Type B pancreatic cell (in vitro differentiated cells): ENCODE measurements around the gene RNF150. TPM values are rescaled to one million over a fixed set of nuclear protein-coding genes. Genes with fewer than 3 reads are reported as not detected.

ENCODE experiments used
- DNase-seq: peaks from one replicate; pipeline ENCODE4 v3.0.0; 2021; ENCODE audit warnings: mixed read lengths; ENCODE audit not compliant: unreplicated experiment; ENCODE audit errors: extremely low spot score
- H3K27ac Mint-ChIP-seq: 2 replicates; pipeline ENCODE4 v1.8.0; 2021; ENCODE audit warnings: mild to moderate bottlenecking, mixed read lengths
- H3K27me3 Mint-ChIP-seq: 2 replicates; pipeline ENCODE4 v1.8.0; 2021; ENCODE audit warnings: mixed read lengths
- H3K36me3 Mint-ChIP-seq: 2 replicates; pipeline ENCODE4 v1.8.0; 2021; ENCODE audit warnings: mixed read lengths
- H3K4me1 Mint-ChIP-seq: one replicate; pipeline ENCODE4 v1.8.0; 2021; ENCODE audit warnings: mixed read lengths; ENCODE audit not compliant: unreplicated experiment
- H3K4me3 Mint-ChIP-seq: 2 replicates; pipeline ENCODE4 v1.8.0; 2021; ENCODE audit warnings: mild to moderate bottlenecking, mixed read lengths
- H3K9me3 Mint-ChIP-seq: 2 replicates; pipeline ENCODE4 v1.8.0; 2021; ENCODE audit warnings: mixed read lengths
- long read RNA-seq: library from polyadenylated mRNA; unstranded; transcript quantifications from one replicate; pipeline ENCODE4 v2.0.0, GENCODE V29; 2020
- total RNA-seq: library from RNA; stranded (reverse); gene quantifications from 2 replicates; pipeline ENCODE4 v1.2.1, GENCODE V29; 2021; ENCODE audit warnings: low replicate concordance
- TF ChIP-seq, protein P1 (sequence below): fragments of 200-600 bp; sonication (generic); conservative IDR thresholded peaks from 2 replicates; pipeline ENCODE4 v1.5.0; 2021; ENCODE audit warnings: antibody characterized with exemption, mild to moderate bottlenecking

The RNF150 gene
- 7.3 and 34.0 TPM in 2 replicates for total RNA-seq
- long read RNA-seq, partial matches to known transcripts: 2 of 4 reads
- long read RNA-seq, other reads (novel, unspliced or antisense): 2 of 4 reads

DNA sequence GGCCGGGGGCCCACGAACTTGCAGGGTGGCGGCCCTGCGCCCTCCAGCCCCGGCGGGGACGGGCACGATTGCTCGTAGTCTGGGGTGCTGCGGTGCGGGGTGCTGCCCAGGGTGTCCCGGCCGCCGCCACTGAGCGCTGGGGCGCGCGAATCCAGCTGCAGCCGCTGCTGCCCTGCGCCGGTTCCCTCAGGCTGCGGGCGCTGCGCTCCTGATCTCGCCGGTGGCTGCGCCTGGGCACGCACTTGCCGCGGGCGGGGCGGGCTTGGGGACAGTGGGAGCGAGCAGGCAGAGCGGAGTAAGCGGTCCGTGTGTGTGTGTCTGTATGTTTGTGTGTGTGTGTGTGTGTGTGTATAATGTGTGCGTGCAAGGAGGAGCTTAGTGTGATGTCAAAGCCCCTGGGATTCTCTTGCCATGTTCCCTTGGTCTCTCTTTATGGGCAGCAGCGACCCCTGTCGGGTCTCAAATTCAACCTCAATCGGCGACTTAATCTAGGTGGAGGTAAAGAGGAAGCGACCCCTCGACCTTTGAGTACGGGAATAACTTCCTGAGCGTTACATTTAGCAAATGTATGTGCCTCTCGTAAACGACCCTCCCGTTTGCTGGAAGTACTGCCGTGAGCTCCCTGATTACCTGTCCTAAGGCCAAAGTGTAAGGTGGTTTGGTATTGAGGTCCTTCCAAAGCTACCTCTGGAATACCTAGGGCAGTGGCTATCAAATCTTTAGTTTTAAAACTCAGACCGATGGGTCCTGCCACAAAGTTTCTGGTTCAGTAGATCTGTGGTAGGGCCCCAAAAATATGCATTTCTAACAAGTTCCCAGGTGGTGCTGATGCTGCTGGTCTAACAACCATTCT, at the start of gene RNF150:
TSS of gene RNF150 (minus strand) at position 324 of the 853 bp plus-strand sequence.
- no peaks in the 10 kb centered on the region for H3K9me3 Mint-ChIP-seq
- TF ChIP-seq, protein P1, sequence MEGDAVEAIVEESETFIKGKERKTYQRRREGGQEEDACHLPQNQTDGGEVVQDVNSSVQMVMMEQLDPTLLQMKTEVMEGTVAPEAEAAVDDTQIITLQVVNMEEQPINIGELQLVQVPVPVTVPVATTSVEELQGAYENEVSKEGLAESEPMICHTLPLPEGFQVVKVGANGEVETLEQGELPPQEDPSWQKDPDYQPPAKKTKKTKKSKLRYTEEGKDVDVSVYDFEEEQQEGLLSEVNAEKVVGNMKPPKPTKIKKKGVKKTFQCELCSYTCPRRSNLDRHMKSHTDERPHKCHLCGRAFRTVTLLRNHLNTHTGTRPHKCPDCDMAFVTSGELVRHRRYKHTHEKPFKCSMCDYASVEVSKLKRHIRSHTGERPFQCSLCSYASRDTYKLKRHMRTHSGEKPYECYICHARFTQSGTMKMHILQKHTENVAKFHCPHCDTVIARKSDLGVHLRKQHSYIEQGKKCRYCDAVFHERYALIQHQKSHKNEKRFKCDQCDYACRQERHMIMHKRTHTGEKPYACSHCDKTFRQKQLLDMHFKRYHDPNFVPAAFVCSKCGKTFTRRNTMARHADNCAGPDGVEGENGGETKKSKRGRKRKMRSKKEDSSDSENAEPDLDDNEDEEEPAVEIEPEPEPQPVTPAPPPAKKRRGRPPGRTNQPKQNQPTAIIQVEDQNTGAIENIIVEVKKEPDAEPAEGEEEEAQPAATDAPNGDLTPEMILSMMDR: peak; percentile 84
- H3K36me3 Mint-ChIP-seq: peaks cover 4% of the 10 kb centered on the region
- H3K4me1 Mint-ChIP-seq: peaks cover 28% of the 10 kb centered on the region
- H3K27me3 Mint-ChIP-seq: peaks cover 64% of the 10 kb centered on the region
- peak; percentile 83 for DNase-seq
- peak within 1 kb of the TSS; percentile 89 for H3K27ac Mint-ChIP-seq
- peak within 1 kb of the TSS; percentile 99 for H3K4me3 Mint-ChIP-seq

DNA sequence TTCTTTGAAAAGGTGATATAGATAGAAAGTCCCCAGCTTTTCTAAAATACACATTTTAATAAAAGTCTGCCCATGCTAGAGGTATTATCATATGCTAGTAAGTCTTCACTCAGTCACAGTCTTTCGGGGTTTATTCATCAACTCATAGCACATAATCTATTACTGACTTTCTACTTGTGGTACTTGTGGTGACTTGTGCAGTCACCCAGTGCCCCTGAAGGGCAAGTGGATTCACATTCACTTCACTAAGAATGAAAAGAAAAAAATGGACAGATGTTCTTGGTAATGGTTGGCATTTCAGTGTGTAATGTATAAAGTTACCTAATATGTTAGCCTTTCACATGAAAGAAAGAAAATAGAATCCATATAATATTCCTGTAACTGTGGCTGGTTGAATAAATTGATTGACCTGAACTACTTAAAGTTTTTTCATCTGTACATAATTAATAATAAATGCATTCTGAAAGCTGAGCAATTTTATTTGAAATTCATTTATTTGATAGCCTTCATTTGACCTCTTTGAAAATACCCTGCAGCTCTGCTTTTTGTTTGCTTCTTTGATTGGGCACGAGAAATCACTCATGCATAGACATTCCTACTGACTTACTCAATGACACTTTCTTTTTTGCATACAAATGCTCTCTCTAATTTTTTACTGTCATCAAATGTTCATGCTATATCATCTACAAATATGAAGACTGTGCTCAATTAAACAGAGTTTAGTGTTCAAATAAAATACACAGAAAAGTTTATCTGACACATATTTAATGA, 47.9 kb upstream of the RNF150 start:
- no peak for DNase-seq
- Mint-ChIP-seq H3K9me3 (no peaks in the 10 kb centered on the region), H3K4me1 (no peaks in the 10 kb centered on the region), H3K27me3 (peaks cover 7% of the 10 kb centered on the region), H3K4me3 (no peak overlapping the region), H3K36me3 (no peaks in the 10 kb centered on the region), H3K27ac (no peak overlapping the region)
- TF ChIP-seq, protein P1: no peak

DNA sequence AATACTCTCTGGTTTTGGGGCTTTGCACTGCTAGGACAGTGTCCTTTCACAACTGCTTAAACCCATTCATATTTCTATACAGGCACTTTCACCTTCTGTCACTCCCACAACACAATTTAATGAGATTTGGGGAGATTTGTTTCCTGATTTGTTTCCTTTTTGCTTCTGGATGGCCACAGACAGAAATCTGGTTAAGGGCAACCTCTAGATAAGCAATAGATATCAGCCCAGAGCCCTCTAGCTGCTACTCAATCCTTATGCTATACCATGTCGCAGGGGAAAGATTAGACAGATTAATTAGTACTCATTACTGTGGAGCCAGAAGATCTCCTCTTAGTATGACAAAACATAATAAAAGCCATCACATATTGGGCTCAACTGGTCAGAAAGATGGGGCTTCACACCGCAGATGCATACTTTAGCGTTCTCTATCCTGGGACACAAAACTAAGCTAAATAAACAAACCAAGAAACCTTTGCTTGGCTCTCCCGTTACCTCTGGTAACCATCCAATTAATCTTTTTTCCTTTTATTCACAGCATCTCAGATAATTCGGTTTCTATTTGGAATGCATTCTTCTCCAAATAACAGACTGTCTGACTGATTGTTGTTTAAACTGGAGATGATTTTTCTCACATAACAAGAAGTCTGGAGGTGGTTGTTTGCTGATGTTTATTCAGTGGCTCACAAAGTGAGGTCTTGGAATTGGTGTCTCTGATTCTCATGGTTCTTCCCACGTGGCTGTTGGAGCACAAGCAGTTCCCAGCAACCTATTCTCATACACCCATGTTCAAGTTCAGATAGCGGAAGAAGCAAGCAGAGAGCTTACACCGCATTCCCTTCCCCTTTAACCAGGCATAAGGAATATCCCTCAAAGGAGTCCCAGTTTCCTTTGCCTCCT, 46.5 kb upstream of the RNF150 start:
- H3K27ac Mint-ChIP-seq: no peak overlapping the region
- TF ChIP-seq, protein P1: no peak

DNA sequence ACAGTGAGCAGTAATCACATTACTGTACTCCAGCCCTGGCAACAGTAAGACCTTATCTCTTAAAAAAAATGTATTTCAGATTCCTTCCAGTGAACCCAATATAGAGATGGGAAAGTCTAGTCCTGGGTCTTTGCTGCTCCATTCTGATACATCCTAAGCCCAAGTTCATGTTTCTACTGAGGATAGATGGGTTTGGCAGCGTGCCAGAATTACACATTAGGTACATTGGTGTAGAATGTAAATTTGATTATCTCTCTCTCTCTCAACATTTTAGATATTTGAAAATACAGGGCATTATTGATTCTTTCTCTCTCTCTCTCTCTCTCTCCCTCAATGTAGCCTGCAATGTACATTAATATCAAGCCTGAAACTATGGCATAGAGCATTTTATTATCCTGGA, 43.9 kb upstream of the RNF150 start:
- no peaks in the 10 kb centered on the region for H3K4me1 Mint-ChIP-seq
- no peaks in the 10 kb centered on the region for H3K9me3 Mint-ChIP-seq

More for the DNA sequence above, 46.5 kb upstream of the RNF150 start:
- Mint-ChIP-seq H3K36me3 (no peaks in the 10 kb centered on the region), H3K4me1 (no peaks in the 10 kb centered on the region), H3K4me3 (no peak overlapping the region), H3K27me3 (peaks cover 6% of the 10 kb centered on the region), H3K9me3 (no peaks in the 10 kb centered on the region)
- no peak for DNase-seq

More for the DNA sequence above, 43.9 kb upstream of the RNF150 start:
- Mint-ChIP-seq H3K27me3 (no peaks in the 10 kb centered on the region), H3K4me3 (no peak overlapping the region), H3K27ac (no peak overlapping the region), H3K36me3 (no peaks in the 10 kb centered on the region)
- TF ChIP-seq, protein P1: no peak
- DNase-seq: no peak
